ENCODE measurements around the gene DNAJC5.

GRCh38 chr20:63920226-63920625 lies 25.3 kb downstream of the DNAJC5 start:
- no peak for TF ChIP-seq CTCF (IDR thresholded peaks at IDR 0.05; ENCODE audit: insufficient read depth, low read length)
- no peak for TF ChIP-seq REST (IDR thresholded peaks at IDR 0.05; ENCODE audit: insufficient replicate concordance, low read depth)
- no peak for TF ChIP-seq GABPA (IDR thresholded peaks at IDR 0.05; ENCODE audit: low read depth)
- no peak for TF ChIP-seq POLR2AphosphoS5 (IDR thresholded peaks at IDR 0.05; ENCODE audit: low read depth)
- TF ChIP-seq SPI1 (IDR thresholded peaks at IDR 0.05; ENCODE audit: borderline replicate concordance, low read depth), result no peak
